B cell (primary cell): Measurements from ENCODE around the gene TGFBR1. TPM values are rescaled to one million over a fixed set of nuclear protein-coding genes. Genes with fewer than 3 reads are reported as not detected.

Experiments used
- ATAC-seq: fragments of 200-7000 bp; cut with Tn5 transposase; one replicate; pipeline ENCODE4 v1.10.0; 2021; ENCODE audit warnings: low read depth, mild to moderate bottlenecking, moderate number of reproducible peaks, moderate library complexity
- CTCF ChIA-PET: fragments of 350-600 bp; sonication (Branson Sonifier 250); formaldehyde crosslinking; loops from one replicate; lab custom pipeline; 2021; ENCODE audit warnings: antibody characterized with exemption, inconsistent platforms; lab: Charles Lee
- POLR2A ChIA-PET: fragments of 350-600 bp; sonication (Branson Sonifier 250); formaldehyde crosslinking; loops from one replicate; lab custom pipeline; 2021; ENCODE audit warnings: antibody characterized with exemption; lab: Charles Lee
- DNase-seq: peaks from one replicate; pipeline ENCODE4 v3.0.0; 2013
- H2AFZ ChIP-seq: 2 replicates; pipeline ENCODE4 v1.6.1; 2012; ENCODE audit warnings: mild to moderate bottlenecking, low read depth, low read length; ENCODE audit not compliant: insufficient read depth, poor library complexity, severe bottlenecking
- H3K27ac ChIP-seq, 2 donors: 1 replicate in 1 of 2; 2 replicates in 1 of 2; pipeline ENCODE4 v1.5.1; 2012 to 2013; ENCODE audit warnings: low read length in 2 of 2, mild to moderate bottlenecking in 2 of 2, moderate library complexity in 1 of 2
- H3K27me3 ChIP-seq, 4 experiments: fragments of 200-600 bp in 1 of 4; sonication (generic) in 1 of 4; replicated peaks in 1 of 4; 1 replicate in 2 of 4; 2 replicates in 2 of 4; pipeline versions ENCODE4 v1.6.1 to v1.7.0; 2013 to 2016; ENCODE audit warnings: low read length in 3 of 4, mild to moderate bottlenecking in 2 of 4, mixed read lengths in 1 of 4, moderate library complexity in 1 of 4; ENCODE audit not compliant: insufficient read depth in 4 of 4, control insufficient read depth in 3 of 4; ENCODE audit errors: control extremely low read depth in 1 of 4
- H3K36me3 ChIP-seq, 2 experiments: replicated peaks in 1 of 2; 1 replicate in 1 of 2; 2 replicates in 1 of 2; pipeline versions ENCODE4 v1.6.1 to v1.7.1; 2013; ENCODE audit warnings: low read length in 1 of 2; ENCODE audit not compliant: insufficient read depth in 2 of 2, control insufficient read depth in 1 of 2; ENCODE audit errors: control extremely low read depth in 1 of 2, extremely low read depth in 1 of 2
- H3K4me1 ChIP-seq, 2 donors: fragments of 200-600 bp in 1 of 2; sonication (generic) in 1 of 2; 1 replicate in 1 of 2; 2 replicates in 1 of 2; pipeline versions ENCODE4 v1.5.1 to v1.6.1; 2013 to 2017; ENCODE audit warnings: low read length in 2 of 2; ENCODE audit not compliant: control insufficient read depth in 2 of 2, insufficient read depth in 2 of 2
- H3K4me2 ChIP-seq: replicated peaks from 2 replicates; pipeline ENCODE3; 2012; ENCODE audit warnings: mild to moderate bottlenecking, low read depth, low read length; ENCODE audit not compliant: poor library complexity, severe bottlenecking
- H3K4me3 ChIP-seq, 5 experiments: fragments of 200-600 bp in 1 of 5; sonication (generic) in 1 of 5; 1 replicate in 3 of 5; 2 replicates in 2 of 5; pipeline versions ENCODE4 v1.5.1 to v1.7.0; 2011 to 2016; ENCODE audit warnings: low read length in 4 of 5, mild to moderate bottlenecking in 4 of 5, low read depth in 2 of 5, control low read depth in 1 of 5, moderate library complexity in 1 of 5; ENCODE audit not compliant: insufficient read depth in 1 of 5; ENCODE audit errors: control extremely low read depth in 1 of 5, extremely low read depth in 1 of 5
- H3K79me2 ChIP-seq: fragments of 200-600 bp; sonication (generic); one replicate; pipeline ENCODE4 v1.6.0; 2016; ENCODE audit warnings: low read length; ENCODE audit not compliant: control insufficient read depth, insufficient read depth
- H3K9ac ChIP-seq: fragments of 200-600 bp; sonication (generic); 2 replicates; pipeline ENCODE4 v1.6.1; 2017; ENCODE audit warnings: mild to moderate bottlenecking, low read length, moderate library complexity
- H3K9me3 ChIP-seq, 3 donors: one replicate each; pipeline versions ENCODE4 v1.6.1 to v1.7.1; 2013; ENCODE audit warnings: low read length in 2 of 3; ENCODE audit not compliant: control insufficient read depth in 2 of 3, insufficient read depth in 1 of 3; ENCODE audit errors: control extremely low read depth in 1 of 3
- H4K20me1 ChIP-seq: 2 replicates; pipeline ENCODE4 v1.6.0; 2012; ENCODE audit warnings: mild to moderate bottlenecking, low read length; ENCODE audit not compliant: insufficient read depth, control insufficient read depth, poor library complexity, severe bottlenecking
- H3K27ac Mint-ChIP-seq: one replicate; pipeline ENCODE4 v1.8.0; 2021; ENCODE audit warnings: mixed read lengths
- H3K27me3 Mint-ChIP-seq: one replicate; pipeline ENCODE4 v1.8.0; 2021; ENCODE audit warnings: mixed read lengths
- H3K4me1 Mint-ChIP-seq: one replicate; pipeline ENCODE4 v1.8.0; 2021; ENCODE audit warnings: mixed read lengths
- H3K4me3 Mint-ChIP-seq: one replicate; pipeline ENCODE4 v1.8.0; 2021; ENCODE audit warnings: mixed read lengths
- H3K9me3 Mint-ChIP-seq: one replicate; pipeline ENCODE4 v1.8.0; 2022; ENCODE audit warnings: mixed read lengths; ENCODE audit not compliant: insufficient read depth
- CTCF ChIP-seq: fragments of 200-600 bp; IDR thresholded peaks from one replicate; pipeline ENCODE4 v1.8.0; 2022; ENCODE audit warnings: antibody characterized with exemption, mild to moderate bottlenecking
- EZH2 ChIP-seq: IDR thresholded peaks from 2 replicates; pipeline ENCODE4 v1.6.1; 2012; ENCODE audit warnings: borderline replicate concordance, low read depth, mild to moderate bottlenecking, moderate library complexity, low read length; ENCODE audit not compliant: insufficient read depth, poor library complexity, severe bottlenecking
- WGBS: methylation state at CpG from one replicate; pipeline ENCODE4 v1.1.5; 2013; ENCODE audit warnings: missing lambda C conversion rate; ENCODE audit not compliant: insufficient coverage; 5-methylcytosine and 5-hydroxymethylcytosine counted together
- intact Hi-C: fragments of 100-400 bp; cut with micrococcal nuclease; formaldehyde crosslinking; loops from one replicate; pipeline ENCODE4 v1.10.0; 2022
- polyA plus RNA-seq: library from polyadenylated mRNA; depleted of rRNA; stranded (reverse); fragments of >200 nt; gene quantifications from 2 replicates; pipeline ENCODE4 v1.2.3, GENCODE V29; 2012
- total RNA-seq, 2 donors: library from RNA; stranded (reverse); fragments of 120-200 nt in 1 of 2; gene quantifications; 1 replicate in 1 of 2; 2 replicates in 1 of 2; pipeline versions ENCODE4 v1.2.3 to v1.2.4, GENCODE V29; 2013 to 2022

TGFBR1 gene
- total and polyA plus RNA-seq, 2 donors (not counting 1 experiment from before 2014, with no cell fraction given) = 3.0 to 60.7 TPM

GRCh38 chr9:99171225-99172123, 66.6 kb downstream of the TGFBR1 start:
- Histone ChIP-seq H3K4me2 (no peak overlapping the region), H3K27me3 (no peaks in the 10 kb centered on the region), H3K4me3 (no peak overlapping the region), H3K36me3 (no peaks in the 10 kb centered on the region), H3K9me3 (no peaks in the 10 kb centered on the region), H3K4me1 (peaks cover 14 to 16% of the 10 kb centered on the region in 2 donors), H4K20me1 (no peaks in the 10 kb centered on the region), H3K9ac (no peak overlapping the region), H3K79me2 (no peaks in the 10 kb centered on the region), H3K27ac (no peak overlapping the region), H2AFZ (no peak overlapping the region)
- no peak for ATAC-seq
- Mint-ChIP-seq H3K4me3 (no peak overlapping the region), H3K4me1 (peaks cover 29% of the 10 kb centered on the region), H3K27ac (no peak overlapping the region), H3K27me3 (no peaks in the 10 kb centered on the region), H3K9me3 (no peaks in the 10 kb centered on the region)
- no peak for DNase-seq
- ChIA-PET CTCF (interaction anchor here (1.2 to 3.6 kb wide), 3 partner anchors 8 to 61 kb away, joined by 4 to 27 read pairs (median 8); no protein-coding TSS in a partner anchor), POLR2A (no interaction called here)
- intact Hi-C loops = no loop called here
- WGBS = 97% methylated on average over 12 of the region's 15 CpGs
- no peak for TF ChIP-seq CTCF
- TF ChIP-seq EZH2 = no peak
